Nephron (organoid): Measurements from ENCODE around the gene CASK.

Source experiments
- H3K27ac Mint-ChIP-seq, 3 experiments: 2 replicates each; pipeline ENCODE4 v1.8.0; 2020; ENCODE audit warnings: mixed read lengths in 3 of 3, mild to moderate bottlenecking in 2 of 3, moderate library complexity in 1 of 3
- H3K27me3 Mint-ChIP-seq: 2 replicates; pipeline ENCODE4 v1.8.0; 2021; ENCODE audit warnings: low read depth, mild to moderate bottlenecking, moderate library complexity, mixed read lengths
- H3K36me3 Mint-ChIP-seq: 2 replicates; pipeline ENCODE4 v1.8.0; 2020; ENCODE audit warnings: low read depth, mixed read lengths
- H3K4me1 Mint-ChIP-seq: 2 replicates; pipeline ENCODE4 v1.8.0; 2020; ENCODE audit warnings: mixed read lengths
- H3K4me3 Mint-ChIP-seq, 3 experiments: 2 replicates each; pipeline ENCODE4 v1.8.0; 2020; ENCODE audit warnings: mild to moderate bottlenecking in 3 of 3, mixed read lengths in 3 of 3, moderate library complexity in 2 of 3
- H3K9me3 Mint-ChIP-seq: 2 replicates; pipeline ENCODE4 v1.8.0; 2020; ENCODE audit warnings: mixed read lengths
- CTCF ChIP-seq, 3 experiments: fragments of 200-600 bp; sonication (generic); IDR thresholded peaks; one replicate each; pipeline ENCODE4 v1.5.0; 2021; ENCODE audit warnings: antibody characterized with exemption in 3 of 3; ENCODE audit not compliant: unreplicated experiment in 3 of 3

The CASK gene

GRCh38 chrX:41921492-41922430, 1.6 kb downstream of the CASK start:
- peak overlapping the region; percentile 91 to 94 (median 94) for H3K4me3 Mint-ChIP-seq
- peaks cover 30% of the 10 kb centered on the region for H3K4me1 Mint-ChIP-seq

GRCh38 chrX:41919870-41920269, 3.5 kb downstream of the CASK start:
- H3K9me3 Mint-ChIP-seq, result no peaks in the 10 kb centered on the region
- peak overlapping the region in 1 of 3 experiments; percentile 59 for H3K4me3 Mint-ChIP-seq
- no peaks in the 10 kb centered on the region for H3K36me3 Mint-ChIP-seq
- no peak for TF ChIP-seq CTCF (IDR thresholded peaks at IDR 0.05; ENCODE audit: unreplicated experiment in 3 of 3)
- H3K27me3 Mint-ChIP-seq, result peaks cover 4% of the 10 kb centered on the region
- H3K4me1 Mint-ChIP-seq, result peaks cover 40% of the 10 kb centered on the region
- H3K27ac Mint-ChIP-seq, result no peak overlapping the region

More at GRCh38 chrX:41921492-41922430, 1.6 kb downstream of the CASK start:
- no peaks in the 10 kb centered on the region for H3K36me3 Mint-ChIP-seq
- TF ChIP-seq CTCF (IDR thresholded peaks at IDR 0.05; ENCODE audit: unreplicated experiment in 3 of 3), result no peak
- peaks cover 4% of the 10 kb centered on the region for H3K27me3 Mint-ChIP-seq
- peak overlapping the region; percentile 77 to 86 (median 85) for H3K27ac Mint-ChIP-seq
- no peaks in the 10 kb centered on the region for H3K9me3 Mint-ChIP-seq

- Mint-ChIP-seq H3K4me3 (no peak overlapping the region), H3K27ac (no peak overlapping the region), H3K27me3 (no peaks in the 10 kb centered on the region), H3K4me1 (peaks cover 52% of the 10 kb centered on the region), H3K36me3 (no peaks in the 10 kb centered on the region), H3K9me3 (no peaks in the 10 kb centered on the region)
- no peak for TF ChIP-seq CTCF (IDR thresholded peaks at IDR 0.05; ENCODE audit: unreplicated experiment in 3 of 3)
Measured at GRCh38 chrX:41917517-41917916, 5.8 kb downstream of the CASK start.

GRCh38 chrX:41913476-41913875, 9.9 kb downstream of the CASK start:
- Mint-ChIP-seq H3K36me3 (peaks cover 6% of the 10 kb centered on the region), H3K4me1 (peaks cover 35% of the 10 kb centered on the region), H3K27me3 (no peaks in the 10 kb centered on the region), H3K27ac (no peak overlapping the region), H3K4me3 (no peak overlapping the region), H3K9me3 (peaks cover 3% of the 10 kb centered on the region)
- TF ChIP-seq CTCF (IDR thresholded peaks at IDR 0.05; ENCODE audit: unreplicated experiment in 3 of 3), result no peak

- no peaks in the 10 kb centered on the region for H3K27me3 Mint-ChIP-seq
- peaks cover 3% of the 10 kb centered on the region for H3K9me3 Mint-ChIP-seq
- H3K4me3 Mint-ChIP-seq, result no peak overlapping the region
- peaks cover 31% of the 10 kb centered on the region for H3K4me1 Mint-ChIP-seq
- no peak for TF ChIP-seq CTCF (IDR thresholded peaks at IDR 0.05; ENCODE audit: unreplicated experiment in 3 of 3)
- H3K36me3 Mint-ChIP-seq, result peaks cover 10% of the 10 kb centered on the region
- H3K27ac Mint-ChIP-seq, result peak overlapping the region in 1 of 3 experiments; percentile 40
Measured at GRCh38 chrX:41912923-41913322, 10.4 kb downstream of the CASK start.
